ENCODE data around the gene FSIP1.

FSIP1 gene

DNA sequence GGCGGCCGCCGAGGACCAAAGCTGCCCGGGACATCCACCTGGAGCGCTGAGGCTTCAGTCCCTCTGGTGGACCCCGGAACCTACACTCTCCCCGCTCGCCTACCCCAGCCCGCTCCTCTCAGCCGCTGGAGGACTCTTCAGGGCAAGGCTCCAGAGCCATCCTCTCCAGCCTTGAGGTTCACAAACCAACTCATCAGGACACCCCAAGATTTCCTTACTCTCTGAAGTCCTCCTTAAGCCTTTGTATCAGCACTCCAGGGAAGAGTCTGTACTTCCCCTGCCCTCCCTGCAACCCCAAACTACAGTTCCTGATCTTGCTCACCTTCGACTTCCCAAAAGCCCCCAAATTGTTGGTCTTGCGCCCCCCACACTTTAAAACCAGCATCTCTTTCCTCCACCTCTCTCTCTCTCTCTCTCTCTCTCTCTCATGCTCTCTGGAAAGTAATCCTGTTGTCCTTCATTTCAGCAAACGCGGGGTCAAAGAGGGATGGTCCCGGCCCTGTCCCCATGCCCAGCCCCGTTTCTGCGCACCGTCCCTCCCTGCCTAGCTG lies 201.3 kb downstream of the FSIP1 start:
- TF ChIP-seq, protein P1, sequence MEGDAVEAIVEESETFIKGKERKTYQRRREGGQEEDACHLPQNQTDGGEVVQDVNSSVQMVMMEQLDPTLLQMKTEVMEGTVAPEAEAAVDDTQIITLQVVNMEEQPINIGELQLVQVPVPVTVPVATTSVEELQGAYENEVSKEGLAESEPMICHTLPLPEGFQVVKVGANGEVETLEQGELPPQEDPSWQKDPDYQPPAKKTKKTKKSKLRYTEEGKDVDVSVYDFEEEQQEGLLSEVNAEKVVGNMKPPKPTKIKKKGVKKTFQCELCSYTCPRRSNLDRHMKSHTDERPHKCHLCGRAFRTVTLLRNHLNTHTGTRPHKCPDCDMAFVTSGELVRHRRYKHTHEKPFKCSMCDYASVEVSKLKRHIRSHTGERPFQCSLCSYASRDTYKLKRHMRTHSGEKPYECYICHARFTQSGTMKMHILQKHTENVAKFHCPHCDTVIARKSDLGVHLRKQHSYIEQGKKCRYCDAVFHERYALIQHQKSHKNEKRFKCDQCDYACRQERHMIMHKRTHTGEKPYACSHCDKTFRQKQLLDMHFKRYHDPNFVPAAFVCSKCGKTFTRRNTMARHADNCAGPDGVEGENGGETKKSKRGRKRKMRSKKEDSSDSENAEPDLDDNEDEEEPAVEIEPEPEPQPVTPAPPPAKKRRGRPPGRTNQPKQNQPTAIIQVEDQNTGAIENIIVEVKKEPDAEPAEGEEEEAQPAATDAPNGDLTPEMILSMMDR (IDR thresholded peaks at IDR 0.05; ENCODE audit: low read depth, low read length, missing control alignments): no peak
- no peak for DNase-seq (ENCODE audit: low read depth)
- H3K4me3 ChIP-seq (ENCODE audit: low read depth, low read length): peak overlapping the region; percentile 77
- in situ Hi-C loops (cut with HindIII; ENCODE audit: low sequenced_read_pairs): no loop called here

DNA sequence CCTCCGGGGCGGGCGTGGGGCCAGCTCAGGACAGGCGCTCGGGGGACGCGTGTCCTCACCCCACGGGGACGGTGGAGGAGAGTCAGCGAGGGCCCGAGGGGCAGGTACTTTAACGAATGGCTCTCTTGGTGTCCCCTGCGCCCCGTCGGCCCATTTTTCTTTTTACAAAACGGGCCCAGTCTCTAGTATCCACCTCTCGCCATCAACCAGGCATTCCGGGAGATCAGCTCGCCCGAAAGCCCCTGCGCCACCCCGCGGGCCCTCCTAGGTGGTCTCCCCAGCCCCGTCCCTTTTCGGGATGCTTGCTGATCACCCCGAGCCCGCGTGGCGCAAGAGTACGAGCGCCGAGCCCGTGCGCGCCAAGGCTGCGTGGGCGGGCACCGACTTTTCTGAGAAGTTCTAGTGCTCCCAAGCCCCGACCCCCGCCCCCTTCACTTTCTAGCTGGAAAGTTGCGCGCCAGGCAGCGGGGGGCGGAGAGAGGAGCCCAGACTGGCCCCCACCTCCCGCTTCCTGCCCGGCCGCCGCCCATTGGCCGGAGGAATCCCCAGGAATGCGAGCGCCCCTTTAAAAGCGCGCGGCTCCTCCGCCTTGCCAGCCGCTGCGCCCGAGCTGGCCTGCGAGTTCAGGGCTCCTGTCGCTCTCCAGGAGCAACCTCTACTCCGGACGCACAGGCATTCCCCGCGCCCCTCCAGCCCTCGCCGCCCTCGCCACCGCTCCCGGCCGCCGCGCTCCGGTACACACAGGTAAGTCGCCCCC lies 202.0 kb downstream of the FSIP1 start, which contains the start of gene THBS1:
Gene THBS1 (plus strand): TSS at position 595 of the 757 bp plus-strand sequence. CDS start 779 bp downstream, outside the sequence.
- H3K4me3 ChIP-seq (ENCODE audit: low read depth, low read length): peak within 1 kb of the TSS; percentile 77
- TF ChIP-seq, protein P1 (IDR thresholded peaks at IDR 0.05; ENCODE audit: low read depth, low read length, missing control alignments): no peak
- peak; percentile 79 for DNase-seq (ENCODE audit: low read depth)
- in situ Hi-C loops (cut with HindIII; ENCODE audit: low sequenced_read_pairs): no loop called here

GRCh38 chr15:39580117-39580484 lies 202.5 kb downstream of the FSIP1 start:
- TF ChIP-seq, protein P1 (IDR thresholded peaks at IDR 0.05; ENCODE audit: low read depth, low read length, missing control alignments): peak; percentile 95
- H3K4me3 ChIP-seq (ENCODE audit: low read depth, low read length): peak overlapping the region; percentile 77
- DNase-seq (ENCODE audit: low read depth): peak; percentile 92
- in situ Hi-C loops (cut with HindIII; ENCODE audit: low sequenced_read_pairs): no loop called here

DNA sequence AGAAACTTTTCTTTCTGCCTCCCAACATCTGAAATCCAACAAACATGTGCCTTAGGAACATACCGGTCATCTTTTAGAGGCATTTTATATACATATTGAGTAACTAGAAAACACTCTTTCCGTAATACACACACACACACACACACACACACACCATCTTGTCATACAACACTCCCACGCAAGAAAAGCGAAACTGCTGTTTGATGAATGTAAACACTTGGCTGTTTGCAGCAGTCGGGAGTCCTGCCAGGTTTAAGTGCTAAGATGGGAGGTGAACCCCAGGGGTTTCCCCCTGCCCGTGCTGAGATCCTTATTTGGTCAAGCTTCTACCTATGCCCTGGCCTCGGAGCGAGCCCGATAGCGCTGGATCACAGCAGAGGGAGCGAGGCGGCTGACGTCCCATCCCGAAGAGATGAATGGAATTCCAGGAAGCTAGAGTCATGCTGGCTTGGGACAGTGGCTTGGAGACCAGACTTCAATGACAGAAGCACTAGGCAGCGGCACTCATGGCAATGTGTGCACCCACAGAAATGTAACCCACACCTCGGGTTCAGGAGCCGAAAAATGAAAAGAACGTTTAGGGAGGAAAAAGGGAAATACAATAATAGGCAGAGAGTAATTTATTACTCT lies 203.0 kb downstream of the FSIP1 start:
- DNase-seq (ENCODE audit: low read depth): peak; percentile 70
- H3K4me3 ChIP-seq (ENCODE audit: low read depth, low read length): peak overlapping the region; percentile 77
- TF ChIP-seq, protein P1 (IDR thresholded peaks at IDR 0.05; ENCODE audit: low read depth, low read length, missing control alignments): no peak
- in situ Hi-C loops (cut with HindIII; ENCODE audit: low sequenced_read_pairs): loop anchor here (5.0 kb wide), 1 partner anchor 762 kb away; no protein-coding TSS in a partner anchor

- in situ Hi-C loops (cut with HindIII; ENCODE audit: low sequenced_read_pairs): loop anchor here (5.0 kb wide), 1 partner anchor 762 kb away; no protein-coding TSS in a partner anchor
- DNase-seq (ENCODE audit: low read depth): no peak
- TF ChIP-seq, protein P1 (IDR thresholded peaks at IDR 0.05; ENCODE audit: low read depth, low read length, missing control alignments): peak; percentile 35
- peak overlapping the region; percentile 77 for H3K4me3 ChIP-seq (ENCODE audit: low read depth, low read length)
These were observed 203.7 kb downstream of the FSIP1 start for GRCh38 chr15:39578851-39579486.

DNA sequence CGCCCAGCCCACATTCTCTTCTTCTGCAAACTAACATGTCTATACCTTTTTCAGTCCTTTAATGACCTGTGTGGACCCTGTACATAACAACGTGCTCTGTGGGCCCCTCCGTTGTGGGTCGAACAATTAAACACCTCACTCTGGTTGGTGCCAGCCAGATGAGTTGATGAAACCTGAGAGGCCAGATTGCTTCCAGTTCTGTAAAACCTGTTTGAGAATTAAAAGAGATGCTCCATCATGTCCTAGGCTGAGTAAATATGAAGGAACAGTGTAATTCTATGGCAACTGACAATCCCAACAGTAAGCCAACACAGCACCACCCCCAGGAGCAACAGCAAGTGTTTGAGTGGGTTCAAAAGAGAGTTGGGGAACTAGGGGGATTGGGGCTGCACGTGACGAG lies 207.5 kb downstream of the FSIP1 start:
- TF ChIP-seq, protein P1 (IDR thresholded peaks at IDR 0.05; ENCODE audit: low read depth, low read length, missing control alignments): no peak
- no peak overlapping the region for H3K4me3 ChIP-seq (ENCODE audit: low read depth, low read length)
- in situ Hi-C loops (cut with HindIII; ENCODE audit: low sequenced_read_pairs): loop anchor here (5.0 kb wide), 1 partner anchor 758 kb away; no protein-coding TSS in a partner anchor
- DNase-seq (ENCODE audit: low read depth): no peak
